Neural crest cell (in vitro differentiated cells): ENCODE data around the gene ZFAND3. TPM values are rescaled to one million over a fixed set of nuclear protein-coding genes. Genes with fewer than 3 reads are reported as not detected.

Experiments
- DNase-seq: peaks from one replicate; pipeline ENCODE4 v3.0.0; 2021; ENCODE audit warnings: low read depth, mixed read lengths, low spot score
- H3K27ac Mint-ChIP-seq: one replicate; pipeline ENCODE4 v1.8.0; 2021; ENCODE audit warnings: mild to moderate bottlenecking, mixed read lengths; ENCODE audit not compliant: unreplicated experiment
- H3K27me3 Mint-ChIP-seq: 2 replicates; pipeline ENCODE4 v1.8.0; 2021; ENCODE audit warnings: low read depth, mild to moderate bottlenecking, mixed read lengths
- H3K36me3 Mint-ChIP-seq: 2 replicates; pipeline ENCODE4 v1.8.0; 2021; ENCODE audit warnings: low read depth, mild to moderate bottlenecking, mixed read lengths
- H3K4me1 Mint-ChIP-seq: 2 replicates; pipeline ENCODE4 v1.8.0; 2021; ENCODE audit warnings: mixed read lengths
- H3K4me3 Mint-ChIP-seq: one replicate; pipeline ENCODE4 v1.8.0; 2021; ENCODE audit warnings: mild to moderate bottlenecking, mixed read lengths
- H3K9me3 Mint-ChIP-seq: 2 replicates; pipeline ENCODE4 v1.8.0; 2021; ENCODE audit warnings: mixed read lengths
- total RNA-seq: library from RNA; stranded (reverse); gene quantifications from 2 replicates; pipeline ENCODE4 v1.2.1, GENCODE V29; 2021
- TF ChIP-seq, protein P1 (sequence below): fragments of 200-600 bp; sonication (generic); conservative IDR thresholded peaks from 2 replicates; pipeline ENCODE4 v1.5.0; 2021; ENCODE audit warnings: antibody characterized with exemption, mild to moderate bottlenecking

ZFAND3 gene
- total RNA-seq, 1 donor from 2014 or later: 65.9 TPM

GRCh38 chr6:38133932-38134703 lies 314.6 kb downstream of the ZFAND3 start:
- peaks cover 18% of the 10 kb centered on the region for H3K4me1 Mint-ChIP-seq
- H3K4me3 Mint-ChIP-seq: no peak overlapping the region
- DNase-seq: no peak
- no peak overlapping the region for H3K27ac Mint-ChIP-seq
- H3K9me3 Mint-ChIP-seq: peaks cover 11% of the 10 kb centered on the region
- no peaks in the 10 kb centered on the region for H3K27me3 Mint-ChIP-seq
- H3K36me3 Mint-ChIP-seq: peaks cover 25% of the 10 kb centered on the region
- TF ChIP-seq, protein P1, sequence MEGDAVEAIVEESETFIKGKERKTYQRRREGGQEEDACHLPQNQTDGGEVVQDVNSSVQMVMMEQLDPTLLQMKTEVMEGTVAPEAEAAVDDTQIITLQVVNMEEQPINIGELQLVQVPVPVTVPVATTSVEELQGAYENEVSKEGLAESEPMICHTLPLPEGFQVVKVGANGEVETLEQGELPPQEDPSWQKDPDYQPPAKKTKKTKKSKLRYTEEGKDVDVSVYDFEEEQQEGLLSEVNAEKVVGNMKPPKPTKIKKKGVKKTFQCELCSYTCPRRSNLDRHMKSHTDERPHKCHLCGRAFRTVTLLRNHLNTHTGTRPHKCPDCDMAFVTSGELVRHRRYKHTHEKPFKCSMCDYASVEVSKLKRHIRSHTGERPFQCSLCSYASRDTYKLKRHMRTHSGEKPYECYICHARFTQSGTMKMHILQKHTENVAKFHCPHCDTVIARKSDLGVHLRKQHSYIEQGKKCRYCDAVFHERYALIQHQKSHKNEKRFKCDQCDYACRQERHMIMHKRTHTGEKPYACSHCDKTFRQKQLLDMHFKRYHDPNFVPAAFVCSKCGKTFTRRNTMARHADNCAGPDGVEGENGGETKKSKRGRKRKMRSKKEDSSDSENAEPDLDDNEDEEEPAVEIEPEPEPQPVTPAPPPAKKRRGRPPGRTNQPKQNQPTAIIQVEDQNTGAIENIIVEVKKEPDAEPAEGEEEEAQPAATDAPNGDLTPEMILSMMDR: no peak

- Mint-ChIP-seq H3K9me3 (peaks cover 8% of the 10 kb centered on the region), H3K4me3 (no peak overlapping the region), H3K27ac (no peak overlapping the region), H3K36me3 (peaks cover 20% of the 10 kb centered on the region), H3K27me3 (no peaks in the 10 kb centered on the region), H3K4me1 (peaks cover 18% of the 10 kb centered on the region)
- TF ChIP-seq, protein P1: no peak
- no peak for DNase-seq
Measured at GRCh38 chr6:38134704-38135088, 315.2 kb downstream of the ZFAND3 start.

- no peaks in the 10 kb centered on the region for H3K27me3 Mint-ChIP-seq
- H3K4me1 Mint-ChIP-seq: peaks cover 26% of the 10 kb centered on the region
- no peak for DNase-seq
- H3K36me3 Mint-ChIP-seq: peaks cover 5% of the 10 kb centered on the region
- H3K27ac Mint-ChIP-seq: no peak overlapping the region
- TF ChIP-seq, protein P1: no peak
- no peaks in the 10 kb centered on the region for H3K9me3 Mint-ChIP-seq
- no peak overlapping the region for H3K4me3 Mint-ChIP-seq
Measured at GRCh38 chr6:38136547-38136946, 317.0 kb downstream of the ZFAND3 start.

- H3K27ac Mint-ChIP-seq: peak overlapping the region; percentile 30
- TF ChIP-seq, protein P1: no peak
- H3K4me1 Mint-ChIP-seq: peaks cover 27% of the 10 kb centered on the region
- no peaks in the 10 kb centered on the region for H3K27me3 Mint-ChIP-seq
- H3K9me3 Mint-ChIP-seq: no peaks in the 10 kb centered on the region
- peaks cover 5% of the 10 kb centered on the region for H3K36me3 Mint-ChIP-seq
- peak overlapping the region; percentile 4 for H3K4me3 Mint-ChIP-seq
- DNase-seq: peak; percentile 14
Measured at GRCh38 chr6:38137608-38138265, 318.2 kb downstream of the ZFAND3 start.

DNA sequence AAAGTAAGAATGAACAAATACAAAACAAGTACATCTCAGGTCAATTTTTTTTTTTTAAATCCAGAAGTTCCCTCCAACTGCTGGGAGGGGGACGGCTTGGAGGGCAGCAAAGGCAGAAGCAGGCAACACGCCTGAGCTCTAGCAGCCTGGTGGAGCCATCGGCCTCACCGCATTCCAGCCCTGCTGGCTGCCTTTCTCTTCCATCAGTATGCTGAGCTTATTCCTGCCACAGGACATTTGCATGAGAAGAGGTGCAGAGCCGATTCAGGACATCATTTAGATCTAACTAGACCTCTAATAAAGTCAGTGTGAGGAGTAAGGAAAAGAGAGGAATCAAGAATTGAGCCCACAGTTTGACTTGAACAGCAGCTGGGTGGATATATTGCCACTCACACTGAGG lies 318.8 kb downstream of the ZFAND3 start:
- Mint-ChIP-seq H3K9me3 (no peaks in the 10 kb centered on the region), H3K27me3 (no peaks in the 10 kb centered on the region), H3K36me3 (peaks cover 5% of the 10 kb centered on the region), H3K27ac (no peak overlapping the region), H3K4me3 (no peak overlapping the region), H3K4me1 (peaks cover 27% of the 10 kb centered on the region)
- TF ChIP-seq, protein P1: no peak
- no peak for DNase-seq
